H9 (cell line): Measurements from ENCODE around the gene KIAA0825. TPM values are rescaled to one million over a fixed set of nuclear protein-coding genes. Genes with fewer than 3 reads are reported as not detected.

Experiments
- DNase-seq: peaks from one replicate; pipeline ENCODE4 v3.0.0-alpha.2; 2017
- H2AFZ ChIP-seq: one replicate; pipeline ENCODE4 v1.6.1; 2013; ENCODE audit warnings: mild to moderate bottlenecking, low read length, control low read depth, moderate library complexity
- H2AK5ac ChIP-seq: 2 replicates; pipeline ENCODE4 v1.6.1; 2013; ENCODE audit warnings: low read length, control low read depth, mixed read lengths; ENCODE audit not compliant: insufficient read length
- H2BK120ac ChIP-seq: one replicate; pipeline ENCODE4 v1.6.1; 2013; ENCODE audit warnings: low read depth, mild to moderate bottlenecking, low read length, control low read depth, inconsistent platforms; ENCODE audit not compliant: poor library complexity, severe bottlenecking
- H2BK12ac ChIP-seq: 2 replicates; pipeline ENCODE4 v1.6.1; 2013; ENCODE audit warnings: low read length, control low read depth, mixed read lengths, low read depth; ENCODE audit not compliant: insufficient read length
- H2BK15ac ChIP-seq: 2 replicates; pipeline ENCODE4 v1.6.1; 2013; ENCODE audit warnings: low read depth, low read length, control low read depth
- H2BK20ac ChIP-seq: one replicate; pipeline ENCODE4 v1.6.1; 2013; ENCODE audit warnings: low read depth, mild to moderate bottlenecking, low read length, control low read depth, inconsistent platforms; ENCODE audit not compliant: poor library complexity, severe bottlenecking
- H2BK5ac ChIP-seq: 2 replicates; pipeline ENCODE4 v1.6.1; 2013; ENCODE audit warnings: low read length, control low read depth, mixed read lengths; ENCODE audit not compliant: insufficient read length
- H3K14ac ChIP-seq: 2 replicates; pipeline ENCODE4 v1.6.1; 2013; ENCODE audit warnings: low read length, control low read depth; ENCODE audit not compliant: insufficient read depth
- H3K18ac ChIP-seq: 2 replicates; pipeline ENCODE4 v1.6.1; 2013; ENCODE audit warnings: low read depth, mild to moderate bottlenecking, mixed read lengths, low read length, control low read depth; ENCODE audit not compliant: insufficient read length
- H3K23ac ChIP-seq: 2 replicates; pipeline ENCODE4 v1.6.1; 2013; ENCODE audit warnings: low read length, control low read depth, mixed read lengths, low read depth; ENCODE audit not compliant: insufficient read length
- H3K23me2 ChIP-seq: 2 replicates; pipeline ENCODE4 v1.6.1; 2013; ENCODE audit warnings: low read depth, mild to moderate bottlenecking, mixed read lengths, low read length, control low read depth; ENCODE audit not compliant: insufficient read length, poor library complexity, severe bottlenecking
- H3K27ac ChIP-seq: 2 replicates; pipeline ENCODE4 v1.5.1; 2013; ENCODE audit warnings: low read length, control low read depth, mixed read lengths, low read depth; ENCODE audit not compliant: insufficient read length
- H3K27me3 ChIP-seq: 2 replicates; pipeline ENCODE4 v1.6.1; 2013; ENCODE audit warnings: low read length, control low read depth, inconsistent platforms; ENCODE audit not compliant: insufficient read depth
- H3K4ac ChIP-seq: 2 replicates; pipeline ENCODE4 v1.6.1; 2013; ENCODE audit warnings: low read depth, mild to moderate bottlenecking, control low read depth, inconsistent platforms, low read length, moderate library complexity
- H3K4me1 ChIP-seq: 2 replicates; pipeline ENCODE4 v1.6.1; 2013; ENCODE audit warnings: low read length, control low read depth, inconsistent platforms; ENCODE audit not compliant: insufficient read depth
- H3K4me2 ChIP-seq: 2 replicates; pipeline ENCODE4 v1.6.1; 2013; ENCODE audit warnings: low read length, control low read depth, mixed read lengths; ENCODE audit not compliant: insufficient read length, insufficient read depth
- H3K56ac ChIP-seq: 2 replicates; pipeline ENCODE4 v1.6.1; 2013; ENCODE audit warnings: low read depth, mild to moderate bottlenecking, mixed read lengths, low read length, control low read depth; ENCODE audit not compliant: insufficient read length
- H3K79me1 ChIP-seq: 2 replicates; pipeline ENCODE4 v1.6.1; 2013; ENCODE audit warnings: low read depth, mild to moderate bottlenecking, moderate library complexity, low read length, control low read depth, inconsistent platforms; ENCODE audit not compliant: insufficient read depth, poor library complexity, severe bottlenecking
- H3K79me2 ChIP-seq: 2 replicates; pipeline ENCODE4 v1.6.1; 2013; ENCODE audit warnings: low read length, control low read depth, inconsistent platforms; ENCODE audit not compliant: insufficient read depth
- H3K9ac ChIP-seq: 2 replicates; pipeline ENCODE4 v1.6.1; 2013; ENCODE audit warnings: low read length, control low read depth, mixed read lengths; ENCODE audit not compliant: insufficient read length; ENCODE audit errors: extremely low read depth
- H3K9me3 ChIP-seq: one replicate; pipeline ENCODE4 v1.6.1; 2013; ENCODE audit warnings: low read depth, low read length, inconsistent platforms; ENCODE audit not compliant: control insufficient read depth
- H3T11ph ChIP-seq: one replicate; pipeline ENCODE4 v1.6.1; 2013; ENCODE audit warnings: mild to moderate bottlenecking, low read length, control low read depth, inconsistent platforms
- H4K20me1 ChIP-seq: one replicate; pipeline ENCODE4 v1.6.1; 2013; ENCODE audit not compliant: control insufficient read depth, insufficient read length, insufficient read depth
- H4K5ac ChIP-seq: 2 replicates; pipeline ENCODE4 v1.6.1; 2013; ENCODE audit warnings: low read depth, mild to moderate bottlenecking, mixed read lengths, low read length, control low read depth; ENCODE audit not compliant: insufficient read length
- H4K8ac ChIP-seq: replicated peaks from 2 replicates; pipeline ENCODE4 v1.6.1; 2013; ENCODE audit warnings: low read length, control low read depth, mixed read lengths, low read depth; ENCODE audit not compliant: insufficient read length
- H4K91ac ChIP-seq: 2 replicates; pipeline ENCODE4 v1.6.1; 2013; ENCODE audit warnings: low read depth, mild to moderate bottlenecking, moderate library complexity, mixed read lengths, low read length, control low read depth; ENCODE audit not compliant: insufficient read length
- H3K27ac Mint-ChIP-seq, 3 experiments: 2 replicates in 2 of 3; 3 replicates in 1 of 3; pipeline ENCODE4 v1.8.0; 2020 to 2021; ENCODE audit warnings: mixed read lengths in 3 of 3, mild to moderate bottlenecking in 1 of 3, moderate library complexity in 1 of 3
- H3K27me3 Mint-ChIP-seq: 2 replicates; pipeline ENCODE4 v1.8.0; 2021; ENCODE audit warnings: low read depth, mild to moderate bottlenecking, moderate library complexity, mixed read lengths
- H3K36me3 Mint-ChIP-seq, 3 experiments: 2 replicates in 2 of 3; 3 replicates in 1 of 3; pipeline ENCODE4 v1.8.0; 2020 to 2021; ENCODE audit warnings: low read depth in 3 of 3, mixed read lengths in 3 of 3; ENCODE audit not compliant: insufficient read depth in 1 of 3
- H3K4me1 Mint-ChIP-seq, 2 experiments: 2 replicates each; pipeline ENCODE4 v1.8.0; 2020; ENCODE audit warnings: mixed read lengths in 2 of 2
- H3K4me3 Mint-ChIP-seq, 2 experiments: 2 replicates in 1 of 2; 3 replicates in 1 of 2; pipeline ENCODE4 v1.8.0; 2020 to 2021; ENCODE audit warnings: mild to moderate bottlenecking in 2 of 2, mixed read lengths in 2 of 2, moderate library complexity in 1 of 2
- H3K9me3 Mint-ChIP-seq, 2 experiments: 2 replicates in 1 of 2; 3 replicates in 1 of 2; pipeline ENCODE4 v1.8.0; 2020; ENCODE audit warnings: mild to moderate bottlenecking in 2 of 2, mixed read lengths in 2 of 2, moderate library complexity in 1 of 2
- CTCF ChIP-seq: fragments of 200-600 bp; sonication (generic); conservative IDR thresholded peaks from 3 replicates; pipeline ENCODE4 v1.8.0; 2021; ENCODE audit warnings: antibody characterized with exemption, mild to moderate bottlenecking
- total RNA-seq: library from RNA; stranded (reverse); gene quantifications from 2 replicates; pipeline ENCODE4 v1.2.1, GENCODE V29; 2021

The KIAA0825 gene
- total RNA-seq, 1 experiment from 2014 or later = 1.8 TPM

- no peak overlapping the region for H3K56ac ChIP-seq
- H3K27ac ChIP-seq = no peak overlapping the region
- H3K27ac Mint-ChIP-seq = no peak overlapping the region; a peak in 2 of 7 replicates
- H4K5ac ChIP-seq = no peak overlapping the region
- H3K27me3 ChIP-seq = no peaks in the 10 kb centered on the region
- H4K91ac ChIP-seq = no peak overlapping the region
- no peak overlapping the region for H3K4me3 Mint-ChIP-seq
- no peak overlapping the region for H3K4me2 ChIP-seq
- DNase-seq = no peak
- H2BK20ac ChIP-seq = no peak overlapping the region
- no peak overlapping the region for H4K8ac ChIP-seq
- no peaks in the 10 kb centered on the region for H3K27me3 Mint-ChIP-seq
- H2BK12ac ChIP-seq = no peak overlapping the region
- no peak overlapping the region for H3K4ac ChIP-seq
- no peak overlapping the region for H3K18ac ChIP-seq
- H3K79me1 ChIP-seq = peaks cover 2% of the 10 kb centered on the region
- H3K79me2 ChIP-seq = no peaks in the 10 kb centered on the region; the same call in 1 of the 2 replicates
- H4K20me1 ChIP-seq = no peaks in the 10 kb centered on the region
- H3K9ac ChIP-seq = no peak overlapping the region
- H3T11ph ChIP-seq = no peak overlapping the region
- no peak for TF ChIP-seq CTCF
- no peak overlapping the region for H2AFZ ChIP-seq
- no peak overlapping the region for H3K14ac ChIP-seq
- peaks cover 0 to 11% of the 10 kb centered on the region in 2 experiments; a peak in 2 of 4 replicates for H3K4me1 Mint-ChIP-seq
- no peaks in the 10 kb centered on the region for H3K4me1 ChIP-seq
- H2AK5ac ChIP-seq = no peak overlapping the region
- peaks cover 3 to 14% of the 10 kb centered on the region in 2 experiments for H3K9me3 Mint-ChIP-seq
- no peaks in the 10 kb centered on the region for H3K9me3 ChIP-seq
- H3K36me3 Mint-ChIP-seq = peaks cover 14 to 33% (median 27%) of the 10 kb centered on the region in 3 experiments
- H2BK15ac ChIP-seq = no peak overlapping the region
- no peak overlapping the region for H2BK120ac ChIP-seq
- H2BK5ac ChIP-seq = no peak overlapping the region
- no peak overlapping the region for H3K23ac ChIP-seq
- no peaks in the 10 kb centered on the region for H3K23me2 ChIP-seq
These were observed 389.6 kb downstream of the KIAA0825 start for GRCh38 chr5:94228791-94229190.
